Upper lobe of left lung (tissue), 6 donors: Measurements from ENCODE around the gene UAP1. TPM values are rescaled to one million over a fixed set of nuclear protein-coding genes. Genes with fewer than 3 reads are reported as not detected.

Source experiments
- ATAC-seq, 2 donors: fragments of 200-7000 bp; cut with Tn5 transposase; one replicate each; pipeline ENCODE4 v1.9.1; 2022; ENCODE audit warnings: mild to moderate bottlenecking in 2 of 2, moderate library complexity in 2 of 2; ENCODE audit not compliant: low FRiP score in 2 of 2
- DNase-seq, 2 donors: peaks; one replicate each; pipeline ENCODE4 v3.0.0-alpha.2; 2019 to 2020
- H3K27ac ChIP-seq, 4 donors: fragments of 200-600 bp; sonication (generic); one replicate each; pipeline ENCODE4 v1.5.1; 2016 to 2019
- H3K27me3 ChIP-seq, 4 donors: fragments of 200-600 bp; sonication (generic); one replicate each; pipeline ENCODE4 v1.5.1; 2017 to 2019
- H3K36me3 ChIP-seq, 4 donors: fragments of 200-600 bp; sonication (generic); one replicate each; pipeline ENCODE4 v1.5.1; 2016 to 2019
- H3K4me1 ChIP-seq, 4 donors: fragments of 200-600 bp; sonication (generic); one replicate each; pipeline ENCODE4 v1.5.1; 2018 to 2019
- H3K4me3 ChIP-seq, 4 donors: fragments of 200-600 bp; sonication (generic); one replicate each; pipeline ENCODE4 v1.5.1; 2017 to 2019; ENCODE audit warnings: mild to moderate bottlenecking in 2 of 4, moderate library complexity in 1 of 4
- H3K9me3 ChIP-seq, 4 donors: fragments of 200-600 bp; sonication (generic); one replicate each; pipeline ENCODE4 v1.5.1; 2018 to 2019
- CTCF ChIP-seq, 6 experiments: fragments of 450-650 bp in 4 of 6; fragments of 200-600 bp in 2 of 6; sonication (generic) in 2 of 6; IDR thresholded peaks; one replicate each; pipeline ENCODE4 v1.5.1; 2016 to 2019; ENCODE audit warnings: antibody characterized with exemption in 6 of 6
- EP300 ChIP-seq, 4 donors: sonication (generic); formaldehyde crosslinking; IDR thresholded peaks; one replicate each; pipeline ENCODE4 v1.5.1; 2017; ENCODE audit warnings: antibody characterized with exemption in 4 of 4, control low read depth in 2 of 4
- POLR2A ChIP-seq, 4 donors: fragments of 450-650 bp; IDR thresholded peaks; one replicate each; pipeline ENCODE4 v1.5.1; 2016 to 2017; ENCODE audit warnings: antibody characterized with exemption in 4 of 4, mild to moderate bottlenecking in 2 of 4
- POLR2AphosphoS5 ChIP-seq, 2 donors: sonication (generic); formaldehyde crosslinking; IDR thresholded peaks; one replicate each; pipeline ENCODE4 v1.5.1; 2017; ENCODE audit warnings: antibody characterized with exemption in 2 of 2
- WGBS, 2 donors: methylation state at CpG; one replicate each; pipeline ENCODE4 v1.1.5; 2017 to 2018; 5-methylcytosine and 5-hydroxymethylcytosine counted together
- total RNA-seq, 6 donors: library from RNA; depleted of rRNA in 4 of 6; stranded (reverse); fragments of >200 nt in 4 of 6; gene quantifications; one replicate each; pipeline versions ENCODE4 v1.1.0 to v1.2.1, GENCODE V29; 2016 to 2021
- donor health status: DM: no; HTN: no; CAD: no; lungs with moderate emphysema.
- donor health status: DM: no; HTN: yes; CAD: no; lungs with severe emphysema.

UAP1 gene
- total RNA-seq, 6 donors from 2014 or later: 12.6 to 69.0 (median 35.2) TPM

GRCh38 chr1:162625679-162626078 lies 64.2 kb downstream of the UAP1 start:
- DNase-seq (no peak), ATAC-seq (no peak)
- Histone ChIP-seq H3K9me3 (no peaks in the 10 kb centered on the region), H3K4me3 (no peak overlapping the region), H3K4me1 (peaks cover 0 to 3% (median 0%) of the 10 kb centered on the region in 4 donors), H3K27ac (no peak overlapping the region), H3K36me3 (no peaks in the 10 kb centered on the region), H3K27me3 (no peaks in the 10 kb centered on the region)
- WGBS, 2 donors: 70 to 81% methylated on average over 2 of the region's 2 CpGs
- TF ChIP-seq CTCF (IDR thresholded peaks at IDR 0.05) (no peak), POLR2A (IDR thresholded peaks at IDR 0.05) (no peak), POLR2AphosphoS5 (IDR thresholded peaks at IDR 0.05) (no peak), EP300 (IDR thresholded peaks at IDR 0.05) (no peak)

DNA sequence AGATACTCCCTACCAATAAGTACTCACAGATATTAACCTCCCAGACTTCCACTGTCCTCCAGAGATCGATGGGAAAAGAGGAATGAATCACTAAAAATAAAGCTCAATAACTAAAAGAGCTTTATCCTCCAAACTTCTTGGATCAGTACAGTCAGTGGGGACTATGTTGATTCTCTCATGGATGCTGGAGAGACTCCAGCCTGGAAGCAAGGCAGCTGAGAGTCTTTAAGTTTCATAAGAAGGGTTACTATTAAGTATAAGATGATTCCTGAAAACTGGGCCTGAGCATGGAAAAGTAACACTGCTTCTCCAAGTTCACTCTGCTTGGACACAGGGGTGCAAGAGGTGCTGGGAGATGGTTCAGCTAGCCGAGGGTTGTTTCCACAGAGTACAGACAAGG lies 64.6 kb downstream of the UAP1 start:
- WGBS, 2 donors: 49 to 67% methylated on average over 2 of the region's 2 CpGs

GRCh38 chr1:162626761-162627160 lies 65.2 kb downstream of the UAP1 start:
- no peaks in the 10 kb centered on the region for H3K36me3 ChIP-seq
- ATAC-seq (peak in 1 of 2 donors; percentile 44), DNase-seq (no peak)
- H3K27ac ChIP-seq: peak overlapping the region in 2 of 4 donors; percentile 30 to 52
- WGBS, 2 donors: 29 to 32% methylated on average over 2 of the region's 2 CpGs
- no peaks in the 10 kb centered on the region for H3K9me3 ChIP-seq
- H3K27me3 ChIP-seq: no peaks in the 10 kb centered on the region
- peak overlapping the region in 1 of 4 donors; percentile 11 for H3K4me3 ChIP-seq
- peaks cover 0 to 3% (median 0%) of the 10 kb centered on the region in 4 donors for H3K4me1 ChIP-seq
- TF ChIP-seq CTCF (IDR thresholded peaks at IDR 0.05): no peak
- TF ChIP-seq POLR2A (IDR thresholded peaks at IDR 0.05): no peak
- TF ChIP-seq POLR2AphosphoS5 (IDR thresholded peaks at IDR 0.05): no peak

More for the DNA sequence above, 64.6 kb downstream of the UAP1 start:
- Histone ChIP-seq H3K27me3 (no peaks in the 10 kb centered on the region), H3K27ac (peak overlapping the region in 2 of 4 donors; percentile 30 to 52), H3K4me1 (peaks cover 0 to 3% (median 0%) of the 10 kb centered on the region in 4 donors), H3K36me3 (no peaks in the 10 kb centered on the region), H3K9me3 (no peaks in the 10 kb centered on the region), H3K4me3 (no peak overlapping the region)
- ATAC-seq (peak in 1 of 2 donors; percentile 13), DNase-seq (no peak)
- TF ChIP-seq CTCF (IDR thresholded peaks at IDR 0.05) (no peak), EP300 (IDR thresholded peaks at IDR 0.05) (no peak), POLR2A (IDR thresholded peaks at IDR 0.05) (no peak), POLR2AphosphoS5 (IDR thresholded peaks at IDR 0.05) (no peak)

- WGBS, 2 donors: 60 to 61% methylated on average over 3 of the region's 3 CpGs
- Histone ChIP-seq H3K27ac (no peak overlapping the region), H3K4me1 (peaks cover 0 to 3% (median 0%) of the 10 kb centered on the region in 4 donors), H3K27me3 (no peaks in the 10 kb centered on the region), H3K4me3 (no peak overlapping the region), H3K36me3 (no peaks in the 10 kb centered on the region), H3K9me3 (no peaks in the 10 kb centered on the region)
- TF ChIP-seq EP300 (IDR thresholded peaks at IDR 0.05): no peak
- peak in 4 of 6 experiments; percentile 28 to 36 (median 34) for TF ChIP-seq CTCF (IDR thresholded peaks at IDR 0.05)
- TF ChIP-seq POLR2A (IDR thresholded peaks at IDR 0.05): no peak
- no peak for TF ChIP-seq POLR2AphosphoS5 (IDR thresholded peaks at IDR 0.05)
- no peak for DNase-seq
- ATAC-seq: no peak
Observed at GRCh38 chr1:162627662-162628296, 66.3 kb downstream of the UAP1 start.
